Endodermal cell (in vitro differentiated cells): ENCODE data around the gene GABRG3. TPM values are rescaled to one million over a fixed set of nuclear protein-coding genes. Genes with fewer than 3 reads are reported as not detected.

ENCODE experiments used
- DNase-seq: peaks from one replicate; pipeline ENCODE4 v3.0.0-alpha.2; 2017
- H3K27ac ChIP-seq: 2 replicates; pipeline ENCODE4 v1.5.1; 2013; ENCODE audit warnings: mild to moderate bottlenecking, low read depth, low read length, moderate library complexity
- H3K27me3 ChIP-seq: 2 replicates; pipeline ENCODE4 v1.6.1; 2013; ENCODE audit warnings: mild to moderate bottlenecking, low read length, moderate library complexity; ENCODE audit not compliant: insufficient read depth, control insufficient read depth, poor library complexity, severe bottlenecking
- H3K36me3 ChIP-seq: 2 replicates; pipeline ENCODE4 v1.7.0; 2013; ENCODE audit warnings: mild to moderate bottlenecking, low read length, moderate library complexity; ENCODE audit not compliant: control insufficient read depth, insufficient read depth
- H3K4me1 ChIP-seq: one replicate; pipeline ENCODE4 v1.7.0; 2013; ENCODE audit warnings: low read length; ENCODE audit not compliant: control insufficient read depth, insufficient read depth
- H3K4me3 ChIP-seq: 2 replicates; pipeline ENCODE4 v1.5.1; 2013; ENCODE audit warnings: mild to moderate bottlenecking, low read length, moderate library complexity
- H3K9ac ChIP-seq: 2 replicates; pipeline ENCODE4 v1.6.1; 2013; ENCODE audit warnings: mild to moderate bottlenecking, low read length, moderate library complexity; ENCODE audit not compliant: poor library complexity, severe bottlenecking; ENCODE audit errors: extremely low read depth
- H3K9me3 ChIP-seq: 2 replicates; pipeline ENCODE4 v1.6.1; 2013; ENCODE audit warnings: mild to moderate bottlenecking, low read length, moderate library complexity; ENCODE audit not compliant: control insufficient read depth
- H3K27ac Mint-ChIP-seq: 2 replicates; pipeline ENCODE4 v1.8.0; 2020; ENCODE audit warnings: mixed read lengths
- H3K27me3 Mint-ChIP-seq: 2 replicates; pipeline ENCODE4 v1.8.0; 2021; ENCODE audit warnings: mild to moderate bottlenecking, mixed read lengths; ENCODE audit not compliant: insufficient read depth
- H3K36me3 Mint-ChIP-seq: 2 replicates; pipeline ENCODE4 v1.8.0; 2020; ENCODE audit warnings: low read depth, mixed read lengths
- H3K4me1 Mint-ChIP-seq: 2 replicates; pipeline ENCODE4 v1.8.0; 2020; ENCODE audit warnings: mixed read lengths
- H3K4me3 Mint-ChIP-seq: 2 replicates; pipeline ENCODE4 v1.8.0; 2020; ENCODE audit warnings: mild to moderate bottlenecking, moderate library complexity, mixed read lengths
- H3K9me3 Mint-ChIP-seq: 2 replicates; pipeline ENCODE4 v1.8.0; 2020; ENCODE audit warnings: mild to moderate bottlenecking, mixed read lengths
- CTCF ChIP-seq: fragments of 200-600 bp; sonication (generic); conservative IDR thresholded peaks from 2 replicates; pipeline ENCODE4 v1.5.0; 2021; ENCODE audit warnings: antibody characterized with exemption, mild to moderate bottlenecking
- WGBS, 2 experiments: methylation state at CpG; one replicate each; pipeline versions ENCODE4 v1.1.5 to v1.1.7; 2013; ENCODE audit warnings: missing lambda C conversion rate in 2 of 2, mixed read lengths in 1 of 2; ENCODE audit not compliant: insufficient coverage in 1 of 2, insufficient read length in 1 of 2; 5-methylcytosine and 5-hydroxymethylcytosine counted together
- total RNA-seq, 2 donors: library from RNA; stranded (reverse); fragmentation: NEBNext Ultra II Directional in 1 of 2; extraction: Animal tissue kit (Norgen Biotek cat#: 25700) in 1 of 2; gene quantifications; 2 replicates in 1 of 2; 3 replicates in 1 of 2; pipeline ENCODE4 v1.2.1, GENCODE V29; 2021

Gene GABRG3
- total RNA-seq, 2 donors from 2014 or later = 0.48 to 0.84 TPM

- no peak for DNase-seq
- H3K27ac Mint-ChIP-seq = no peak overlapping the region
- no peaks in the 10 kb centered on the region for H3K9me3 Mint-ChIP-seq
- Histone ChIP-seq H3K9me3 (no peaks in the 10 kb centered on the region), H3K4me3 (no peak overlapping the region), H3K36me3 (no peaks in the 10 kb centered on the region), H3K27me3 (no peaks in the 10 kb centered on the region), H3K4me1 (no peaks in the 10 kb centered on the region), H3K27ac (no peak overlapping the region), H3K9ac (no peak overlapping the region)
- no peak overlapping the region for H3K4me3 Mint-ChIP-seq
- peaks cover 6% of the 10 kb centered on the region for H3K4me1 Mint-ChIP-seq
- H3K36me3 Mint-ChIP-seq = no peaks in the 10 kb centered on the region
- 88 to 91% methylated on average over 8 to 9 of the region's 9 CpGs for WGBS, 2 experiments
- no peaks in the 10 kb centered on the region for H3K27me3 Mint-ChIP-seq
- TF ChIP-seq CTCF = no peak
Observed at GRCh38 chr15:27589260-27589659, 618.3 kb downstream of the GABRG3 start.

- Histone ChIP-seq H3K27ac (no peak overlapping the region), H3K4me1 (no peaks in the 10 kb centered on the region), H3K36me3 (no peaks in the 10 kb centered on the region), H3K9ac (no peak overlapping the region), H3K27me3 (no peaks in the 10 kb centered on the region), H3K9me3 (no peaks in the 10 kb centered on the region), H3K4me3 (no peak overlapping the region)
- H3K9me3 Mint-ChIP-seq = no peaks in the 10 kb centered on the region
- H3K4me3 Mint-ChIP-seq = no peak overlapping the region
- TF ChIP-seq CTCF = no peak
- no peaks in the 10 kb centered on the region for H3K27me3 Mint-ChIP-seq
- 91% methylated on average over 1 of the region's 1 CpG; no CpG with 5 or more reads in 1 of the 2 experiments for WGBS, 2 experiments
- no peaks in the 10 kb centered on the region for H3K36me3 Mint-ChIP-seq
- H3K4me1 Mint-ChIP-seq = peaks cover 6% of the 10 kb centered on the region
- H3K27ac Mint-ChIP-seq = no peak overlapping the region
- DNase-seq = no peak
Observed at GRCh38 chr15:27589782-27590181, 618.8 kb downstream of the GABRG3 start.

Other genes with a start within 250 kb of the GABRG3 start
- gene GABRB3, start 198.1 kb upstream of the GABRG3 start, total RNA-seq = 100 to 1,000 TPM in 1 of 2 donors, 10 to 100 TPM in 1; 81.8 to 122 TPM
- gene GABRA5, start 104.1 kb upstream of the GABRG3 start, total RNA-seq = 1 to 10 TPM; 3.8 to 4.4 TPM